CD4-positive, CD25-positive, alpha-beta regulatory T cell (primary cell): Measurements from ENCODE around the gene MARCHF10. TPM values are rescaled to one million over a fixed set of nuclear protein-coding genes. Genes with fewer than 3 reads are reported as not detected.

Experiments
- ATAC-seq, 2 donors: fragments of 150-1000 bp; cut with Tn5 transposase; one replicate each; pipeline ENCODE4 v1.10.0; 2021; ENCODE audit warnings: low read depth in 2 of 2, moderate number of reproducible peaks in 2 of 2, moderate library complexity in 1 of 2
- DNase-seq, 3 donors: peaks; one replicate each; pipeline versions ENCODE4 v3.0.0 to v3.0.0-alpha.2; 2012 to 2022; ENCODE audit warnings: mixed read lengths in 1 of 3
- H3K27ac ChIP-seq: one replicate; pipeline ENCODE4 v1.7.0; 2013; ENCODE audit warnings: mild to moderate bottlenecking, low read length; ENCODE audit not compliant: insufficient read depth, poor library complexity, severe bottlenecking
- H3K27me3 ChIP-seq: one replicate; pipeline ENCODE4 v1.7.0; 2013; ENCODE audit warnings: low read length; ENCODE audit not compliant: control insufficient read depth, insufficient read depth
- H3K36me3 ChIP-seq: one replicate; pipeline ENCODE4 v1.7.0; 2013; ENCODE audit warnings: mild to moderate bottlenecking, low read length, moderate library complexity; ENCODE audit not compliant: control insufficient read depth, insufficient read depth
- H3K4me1 ChIP-seq: 2 replicates; pipeline ENCODE4 v1.7.0; 2013; ENCODE audit warnings: mild to moderate bottlenecking, low read length; ENCODE audit not compliant: insufficient read depth, control insufficient read depth, poor library complexity, severe bottlenecking
- H3K4me3 ChIP-seq: one replicate; pipeline ENCODE4 v1.7.0; 2013; ENCODE audit warnings: low read depth, mild to moderate bottlenecking, low read length, moderate library complexity
- H3K9me3 ChIP-seq, 2 experiments: 1 replicate in 1 of 2; 2 replicates in 1 of 2; pipeline ENCODE4 v1.7.0; 2013; ENCODE audit warnings: low read length in 2 of 2, mild to moderate bottlenecking in 1 of 2, moderate library complexity in 1 of 2; ENCODE audit not compliant: control insufficient read depth in 2 of 2
- H3K27ac Mint-ChIP-seq, 3 donors: one replicate each; pipeline ENCODE4 v1.8.0; 2020 to 2022; ENCODE audit warnings: mild to moderate bottlenecking in 3 of 3, mixed read lengths in 3 of 3, moderate library complexity in 2 of 3
- H3K27me3 Mint-ChIP-seq: one replicate; pipeline ENCODE4 v1.8.0; 2022; ENCODE audit warnings: mild to moderate bottlenecking, mixed read lengths
- H3K36me3 Mint-ChIP-seq: one replicate; pipeline ENCODE4 v1.8.0; 2020; ENCODE audit warnings: mixed read lengths
- H3K4me1 Mint-ChIP-seq, 4 donors: one replicate each; pipeline ENCODE4 v1.8.0; 2020 to 2022; ENCODE audit warnings: mixed read lengths in 4 of 4, mild to moderate bottlenecking in 1 of 4
- H3K4me3 Mint-ChIP-seq, 4 donors: one replicate each; pipeline ENCODE4 v1.8.0; 2020 to 2022; ENCODE audit warnings: mild to moderate bottlenecking in 4 of 4, mixed read lengths in 4 of 4, moderate library complexity in 3 of 4
- H3K9me3 Mint-ChIP-seq, 7 donors: one replicate each; pipeline ENCODE4 v1.8.0; 2020 to 2022; ENCODE audit warnings: mixed read lengths in 7 of 7, mild to moderate bottlenecking in 3 of 7, moderate library complexity in 2 of 7
- polyA plus RNA-seq, 4 donors: library from polyadenylated mRNA; unstranded; fragments of 300-500 nt; fragmentation: Illumina TruSeq; gene quantifications; one replicate each; pipeline ENCODE4 v1.2.3, GENCODE V29; 2021
- total RNA-seq: library from RNA; stranded (reverse); gene quantifications from one replicate; pipeline ENCODE4 v1.2.3, GENCODE V29; 2022

The MARCHF10 gene
- total and polyA plus RNA-seq, 5 donors from 2014 or later, result 0.12 to 0.48 (median 0.18) TPM; not detected in 2

DNA sequence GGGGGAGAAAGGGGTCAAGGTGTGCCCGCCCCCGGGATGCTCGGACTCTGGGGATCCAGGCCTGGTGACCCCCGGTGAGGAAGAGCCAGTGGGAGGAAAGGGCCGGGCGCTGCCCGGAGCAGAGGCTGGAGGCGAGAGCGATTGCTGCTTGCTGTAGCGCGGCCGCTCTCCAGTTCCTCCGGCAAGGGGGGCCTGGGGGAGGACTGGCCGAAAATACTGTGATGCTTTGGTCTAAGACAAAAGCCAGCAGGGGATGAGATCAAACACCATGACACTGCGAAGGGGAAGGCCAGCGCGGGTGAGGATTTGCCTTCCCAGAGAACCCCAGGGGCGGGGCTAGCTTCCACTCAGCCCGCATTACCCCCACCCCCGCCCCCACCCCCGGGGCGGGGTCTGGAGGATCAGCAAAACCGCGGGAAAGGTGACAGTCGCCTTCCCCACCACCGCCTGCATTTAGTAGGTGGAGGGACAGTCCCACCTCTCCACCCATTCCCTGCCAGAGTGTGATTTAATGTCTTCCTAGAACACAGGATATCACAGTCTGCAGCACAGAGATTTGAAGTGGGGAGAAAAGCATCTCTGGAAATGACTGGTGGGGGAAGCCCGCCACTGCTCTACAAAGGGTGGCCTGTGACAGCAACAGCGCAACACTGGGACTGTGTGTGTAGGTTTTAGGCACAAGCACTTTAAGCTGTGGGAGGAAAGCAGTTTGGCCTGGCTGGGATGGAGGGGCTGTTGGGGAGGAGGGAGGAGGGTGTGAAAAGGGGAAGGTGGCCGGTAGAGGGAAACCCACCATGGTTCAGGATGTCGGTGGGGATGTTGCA lies 154.9 kb downstream of the MARCHF10 start:
- peak overlapping the region in 1 of 3 donors; percentile 59 for H3K27ac Mint-ChIP-seq

DNA sequence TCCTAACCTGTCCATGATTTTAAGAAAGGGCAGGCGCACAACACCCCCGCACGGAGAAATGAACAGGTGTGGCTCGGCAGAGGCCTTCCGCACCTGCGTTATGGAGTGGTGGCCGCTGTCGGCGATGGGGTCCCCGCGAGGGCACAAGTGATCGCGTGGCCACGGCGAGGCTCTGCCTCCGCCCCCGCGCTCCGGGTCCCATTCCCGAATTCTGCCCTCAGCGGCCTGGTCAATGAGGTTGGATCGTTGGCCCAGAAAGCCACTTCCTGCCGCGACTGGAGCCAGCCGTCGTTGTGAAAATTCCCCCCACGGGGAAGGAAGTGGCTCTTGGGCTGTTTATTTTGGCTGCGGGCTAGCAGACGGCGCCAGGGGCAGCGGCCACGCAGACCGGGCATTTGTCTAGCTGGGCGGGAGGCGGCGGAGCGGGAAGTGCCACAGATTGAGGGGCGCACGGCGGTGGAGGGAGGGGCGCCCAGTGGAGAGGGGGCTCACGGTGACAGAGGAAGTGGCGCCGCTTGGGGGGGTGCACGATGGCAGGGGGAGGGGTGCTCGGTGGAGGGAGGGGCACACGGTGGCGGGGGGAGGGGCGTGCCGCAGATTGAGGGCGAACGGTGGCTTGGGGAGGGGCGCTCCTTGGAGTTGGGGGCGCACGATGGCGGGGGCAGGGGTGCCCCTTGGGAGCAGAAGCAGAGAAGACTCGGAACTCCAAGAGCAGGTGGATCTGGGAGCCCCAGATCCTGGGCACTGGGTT lies 155.7 kb downstream of the MARCHF10 start:
- peak in 2 of 3 donors; percentile 9 to 34 for DNase-seq
- no peak for ATAC-seq
- Mint-ChIP-seq H3K4me1 (peaks cover 0 to 24% (median 13%) of the 10 kb centered on the region in 4 donors), H3K9me3 (peaks cover 0 to 2% (median 0%) of the 10 kb centered on the region in 7 donors), H3K27ac (peak overlapping the region in 2 of 3 donors; percentile 26 to 75), H3K36me3 (no peaks in the 10 kb centered on the region), H3K27me3 (peaks cover 13% of the 10 kb centered on the region), H3K4me3 (peak overlapping the region; percentile 66 to 95 (median 80))
- Histone ChIP-seq H3K4me3 (no peak overlapping the region), H3K27ac (no peak overlapping the region), H3K9me3 (no peaks in the 10 kb centered on the region), H3K36me3 (no peaks in the 10 kb centered on the region), H3K4me1 (peaks cover 22% of the 10 kb centered on the region), H3K27me3 (no peaks in the 10 kb centered on the region)

More for the DNA sequence above, 154.9 kb downstream of the MARCHF10 start:
- peak overlapping the region; percentile 55 to 84 (median 66) for H3K4me3 Mint-ChIP-seq
- H3K36me3 Mint-ChIP-seq, result no peaks in the 10 kb centered on the region
- H3K9me3 Mint-ChIP-seq, result peaks cover 0 to 4% (median 0%) of the 10 kb centered on the region in 7 donors
- H3K36me3 ChIP-seq, result no peaks in the 10 kb centered on the region
- H3K27ac ChIP-seq, result no peak overlapping the region
- no peaks in the 10 kb centered on the region for H3K27me3 ChIP-seq
- H3K9me3 ChIP-seq, result no peaks in the 10 kb centered on the region
- peak in 2 of 3 donors; percentile 22 to 78 for DNase-seq
- peaks cover 22% of the 10 kb centered on the region for H3K4me1 ChIP-seq
- peak; percentile 65 to 67 for ATAC-seq
- H3K4me3 ChIP-seq, result peak overlapping the region; percentile 32
- H3K4me1 Mint-ChIP-seq, result peaks cover 0 to 24% (median 13%) of the 10 kb centered on the region in 4 donors
- peaks cover 13% of the 10 kb centered on the region for H3K27me3 Mint-ChIP-seq

Other genes starting within 250 kb of the MARCHF10 start
- 10.2 TPM for gene MRC2, start 180.6 kb downstream of the MARCHF10 start, total RNA-seq
- under 1 TPM; 0.25 to 0.36 (median 0.30) TPM for gene MRC2, start 180.6 kb downstream of the MARCHF10 start, polyA plus RNA-seq
- 20.0 TPM for gene TANC2, start 157.9 kb upstream of the MARCHF10 start, total RNA-seq
- gene TANC2, start 157.9 kb upstream of the MARCHF10 start, polyA plus RNA-seq, result 1 to 10 TPM in 3 of 4 donors, under 1 TPM in 1; 0.96 to 2.0 (median 1.2) TPM